ENCODE results near the gene SCYL1. TPM values are rescaled to one million over a fixed set of nuclear protein-coding genes. Genes with fewer than 3 reads are reported as not detected.

SCYL1 gene
- total and polyA plus RNA-seq, 2 experiments from 2014 or later = 146 to 168 TPM

DNA sequence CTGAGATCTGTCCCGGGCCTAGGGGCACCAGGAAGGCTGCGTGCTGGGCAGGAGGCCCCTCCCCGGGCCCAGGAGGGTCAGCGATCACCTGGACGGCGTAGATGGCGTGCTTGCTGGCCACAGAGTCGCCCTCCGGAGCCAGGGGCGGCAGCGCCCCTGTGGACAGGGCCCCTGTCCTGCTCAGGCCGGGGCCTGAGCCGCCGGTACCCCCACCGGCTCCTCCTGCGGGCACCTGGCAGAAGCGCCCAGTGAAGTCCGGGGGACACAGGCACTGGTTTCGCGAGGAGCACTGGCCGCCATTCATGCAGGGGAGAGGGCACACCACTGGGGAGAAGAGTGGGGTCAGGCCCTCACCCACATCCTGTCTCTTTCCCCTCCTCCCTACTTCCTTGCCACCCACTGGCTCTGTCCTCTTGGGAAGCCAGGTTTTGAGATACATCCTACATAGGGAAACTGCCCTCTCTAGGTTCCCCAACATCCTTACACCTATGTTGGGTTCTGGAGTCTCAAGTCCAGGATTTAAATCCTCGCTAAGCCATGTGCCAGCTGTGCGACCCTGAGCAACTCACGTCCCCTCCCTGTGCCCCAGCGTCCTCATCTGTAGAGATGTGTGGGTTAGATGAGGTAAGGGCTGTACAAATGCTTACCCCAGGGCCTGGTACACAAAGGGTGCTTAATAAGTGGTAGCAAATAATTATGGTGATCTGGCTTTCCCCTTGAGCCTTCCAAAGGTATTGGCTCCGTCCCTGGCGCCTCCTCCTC, 29.4 kb downstream of the SCYL1 start:
- H3K27ac ChIP-seq = no peak overlapping the region
- peaks cover 23% of the 10 kb centered on the region for H3K4me1 ChIP-seq (ENCODE audit: low read depth)
- no peaks in the 10 kb centered on the region for H3K36me3 ChIP-seq
- no peak overlapping the region for H3K4me3 ChIP-seq
- no peaks in the 10 kb centered on the region for H3K9me3 ChIP-seq (ENCODE audit: low read depth)
- TF ChIP-seq CTCF (IDR thresholded peaks at IDR 0.05; ENCODE audit: low read depth, low read length) = no peak
- no peak for DNase-seq (ENCODE audit: low read depth in 1 of 2, low spot score in 1 of 2)
- no peaks in the 10 kb centered on the region for H3K27me3 ChIP-seq

DNA sequence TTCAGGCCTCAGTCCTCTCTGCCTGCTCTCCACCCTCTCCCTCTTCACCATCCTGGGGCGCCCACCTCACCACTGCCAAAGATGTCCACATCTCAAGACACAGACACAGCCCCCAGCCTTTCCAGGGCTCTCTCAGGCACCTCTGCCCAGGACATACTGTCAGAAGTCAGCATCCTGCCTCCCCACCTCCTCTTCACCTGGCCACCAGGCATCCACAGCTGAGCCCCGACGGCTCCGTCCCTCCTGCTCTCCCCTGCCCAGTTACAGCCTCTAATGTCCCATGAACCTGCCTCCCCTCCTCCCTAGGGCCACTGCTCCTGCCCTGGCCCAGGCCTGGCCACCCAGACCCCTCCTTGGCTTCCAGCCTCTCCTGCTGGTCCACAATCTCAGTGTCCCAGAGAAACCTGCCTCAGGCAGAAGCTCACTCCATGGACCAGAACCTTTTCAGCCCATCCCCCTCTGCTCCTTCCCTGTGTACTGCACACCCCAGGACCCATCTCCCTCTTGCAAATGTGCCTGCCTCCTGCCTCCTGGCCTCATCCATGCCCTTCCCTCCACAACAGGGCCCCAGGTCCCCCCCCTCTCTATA, 30.1 kb downstream of the SCYL1 start:
- Histone ChIP-seq H3K27me3 (no peaks in the 10 kb centered on the region), H3K36me3 (no peaks in the 10 kb centered on the region), H3K4me3 (no peak overlapping the region), H3K9me3 (ENCODE audit: low read depth) (no peaks in the 10 kb centered on the region), H3K27ac (no peak overlapping the region), H3K4me1 (ENCODE audit: low read depth) (peaks cover 29% of the 10 kb centered on the region)
- DNase-seq (ENCODE audit: low read depth in 1 of 2, low spot score in 1 of 2) = no peak
- no peak for TF ChIP-seq CTCF (IDR thresholded peaks at IDR 0.05; ENCODE audit: low read depth, low read length)

DNA sequence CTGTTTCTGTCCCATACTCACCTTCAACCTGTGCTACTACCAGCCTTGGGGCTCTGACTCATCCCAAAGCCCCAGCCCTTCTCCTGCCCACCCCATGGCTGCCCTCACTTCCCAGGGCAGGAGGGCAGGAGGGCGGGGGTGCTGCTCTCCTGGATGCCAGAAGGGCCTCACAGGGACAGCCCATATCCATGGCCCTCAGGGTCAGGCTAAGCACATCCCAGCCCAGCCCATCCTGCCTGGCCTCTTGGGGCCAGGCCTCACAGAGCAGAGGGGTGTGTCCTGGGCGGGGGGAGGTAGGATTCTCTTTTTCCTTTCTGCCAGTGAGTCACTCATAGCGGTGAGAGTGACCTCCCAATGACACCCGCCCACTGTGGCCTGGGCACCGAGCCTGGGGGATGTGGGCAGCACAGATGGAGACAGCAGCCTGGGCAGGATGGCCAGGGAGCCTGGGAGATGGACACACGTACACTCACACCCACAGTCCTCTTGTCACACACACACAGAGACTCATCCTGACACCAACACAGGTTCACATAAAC, 30.9 kb downstream of the SCYL1 start:
- no peaks in the 10 kb centered on the region for H3K9me3 ChIP-seq (ENCODE audit: low read depth)
- TF ChIP-seq CTCF (IDR thresholded peaks at IDR 0.05; ENCODE audit: low read depth, low read length) = no peak
- H3K27me3 ChIP-seq = no peaks in the 10 kb centered on the region
- H3K27ac ChIP-seq = no peak overlapping the region
- peaks cover 34% of the 10 kb centered on the region for H3K4me1 ChIP-seq (ENCODE audit: low read depth)
- peak in 1 of 2 donors; percentile 81 for DNase-seq (ENCODE audit: low read depth in 1 of 2, low spot score in 1 of 2)
- no peak overlapping the region for H3K4me3 ChIP-seq
- H3K36me3 ChIP-seq = no peaks in the 10 kb centered on the region

- peak overlapping the region; percentile 50 for H3K4me3 ChIP-seq
- H3K9me3 ChIP-seq (ENCODE audit: low read depth) = no peaks in the 10 kb centered on the region
- no peaks in the 10 kb centered on the region for H3K36me3 ChIP-seq
- H3K27me3 ChIP-seq = no peaks in the 10 kb centered on the region
- no peak for DNase-seq (ENCODE audit: low read depth in 1 of 2, low spot score in 1 of 2)
- peak overlapping the region; percentile 93 for H3K27ac ChIP-seq
- no peak for TF ChIP-seq CTCF (IDR thresholded peaks at IDR 0.05; ENCODE audit: low read depth, low read length)
- peaks cover 39% of the 10 kb centered on the region for H3K4me1 ChIP-seq (ENCODE audit: low read depth)
These were observed 31.8 kb downstream of the SCYL1 start for GRCh38 chr11:65556470-65557279.

DNA sequence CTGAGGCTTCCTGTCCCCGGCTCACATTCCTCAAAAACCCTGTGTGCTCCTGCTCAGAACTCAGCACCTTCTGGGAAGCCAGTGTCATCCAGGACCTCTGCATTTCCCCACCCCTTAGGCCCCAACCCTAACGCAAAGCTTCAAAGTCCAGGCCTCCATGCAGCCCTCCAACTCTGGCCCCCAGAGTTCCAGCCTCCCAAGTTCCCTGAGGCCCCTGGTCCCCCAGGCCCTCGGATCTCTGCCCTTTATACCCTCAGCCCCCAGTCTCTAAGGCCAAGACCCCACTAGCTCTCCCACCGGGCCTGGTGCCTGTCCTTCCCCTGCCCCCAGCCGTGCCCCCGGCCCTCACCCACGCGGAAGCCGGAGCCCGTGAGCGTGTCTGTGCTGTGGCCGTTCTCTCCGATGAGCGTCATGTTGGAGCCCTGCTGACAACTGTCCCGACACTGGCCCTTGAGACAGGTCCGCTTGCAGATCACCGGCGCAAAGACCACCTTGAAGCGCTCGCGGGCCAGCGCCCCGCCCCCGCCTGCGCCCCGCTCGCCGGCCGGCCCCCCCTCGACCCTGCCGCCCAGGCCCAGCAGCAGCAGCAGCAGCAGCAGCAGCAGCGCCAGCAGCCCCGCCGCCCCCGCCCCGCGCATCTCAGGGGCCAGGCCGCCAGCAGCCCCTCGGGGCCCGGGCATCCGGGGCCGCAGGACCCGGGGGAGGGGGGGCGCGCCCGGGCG, 32.6 kb downstream of the SCYL1 start:
- H3K27ac ChIP-seq = peak overlapping the region; percentile 93
- peaks cover 39% of the 10 kb centered on the region for H3K4me1 ChIP-seq (ENCODE audit: low read depth)
- H3K36me3 ChIP-seq = no peaks in the 10 kb centered on the region
- H3K9me3 ChIP-seq (ENCODE audit: low read depth) = no peaks in the 10 kb centered on the region
- DNase-seq (ENCODE audit: low read depth in 1 of 2, low spot score in 1 of 2) = no peak
- peak overlapping the region; percentile 50 for H3K4me3 ChIP-seq
- H3K27me3 ChIP-seq = no peaks in the 10 kb centered on the region
- no peak for TF ChIP-seq CTCF (IDR thresholded peaks at IDR 0.05; ENCODE audit: low read depth, low read length)
